ENCODE results near the gene NOX3. TPM values are rescaled to one million over a fixed set of nuclear protein-coding genes. Genes with fewer than 3 reads are reported as not detected.

Gene NOX3
- total RNA-seq, 2 experiments from 2014 or later = not detected

- Mint-ChIP-seq H3K9me3 (no peaks in the 10 kb centered on the region), H3K27ac (peak overlapping the region; percentile 4), H3K36me3 (ENCODE audit: low read depth) (no peaks in the 10 kb centered on the region), H3K4me1 (ENCODE audit: low read depth) (peaks cover 50% of the 10 kb centered on the region), H3K4me3 (no peak overlapping the region), H3K27me3 (no peaks in the 10 kb centered on the region)
- no peaks in the 10 kb centered on the region for H3K27me3 ChIP-seq (ENCODE audit: control insufficient read depth in 1 of 2, insufficient read depth in 2 of 2, low read length in 2 of 2)
- no peak overlapping the region for H3K4me3 ChIP-seq (ENCODE audit: low read length)
- intact Hi-C loops (cut with DNase I, micrococcal nuclease) = no loop called here
- H3K4me1 ChIP-seq (ENCODE audit: insufficient read depth, low read length) = peaks cover 19% of the 10 kb centered on the region
- H3K36me3 ChIP-seq (ENCODE audit: insufficient read depth, low read length) = no peaks in the 10 kb centered on the region
- H3K9me3 ChIP-seq (ENCODE audit: control insufficient read depth in 1 of 2, insufficient read depth in 1 of 2, low read length in 2 of 2) = no peaks in the 10 kb centered on the region
- ChIA-PET POLR2A (no interaction called here), CTCF (no interaction called here)
- DNase-seq (peak in 1 of 14 experiments; percentile 8), ATAC-seq (ENCODE audit: poor library complexity) (no peak)
- no peak overlapping the region for H3K27ac ChIP-seq (ENCODE audit: low read depth in 1 of 2, low read length in 2 of 2)
- TF ChIP-seq, protein P1, sequence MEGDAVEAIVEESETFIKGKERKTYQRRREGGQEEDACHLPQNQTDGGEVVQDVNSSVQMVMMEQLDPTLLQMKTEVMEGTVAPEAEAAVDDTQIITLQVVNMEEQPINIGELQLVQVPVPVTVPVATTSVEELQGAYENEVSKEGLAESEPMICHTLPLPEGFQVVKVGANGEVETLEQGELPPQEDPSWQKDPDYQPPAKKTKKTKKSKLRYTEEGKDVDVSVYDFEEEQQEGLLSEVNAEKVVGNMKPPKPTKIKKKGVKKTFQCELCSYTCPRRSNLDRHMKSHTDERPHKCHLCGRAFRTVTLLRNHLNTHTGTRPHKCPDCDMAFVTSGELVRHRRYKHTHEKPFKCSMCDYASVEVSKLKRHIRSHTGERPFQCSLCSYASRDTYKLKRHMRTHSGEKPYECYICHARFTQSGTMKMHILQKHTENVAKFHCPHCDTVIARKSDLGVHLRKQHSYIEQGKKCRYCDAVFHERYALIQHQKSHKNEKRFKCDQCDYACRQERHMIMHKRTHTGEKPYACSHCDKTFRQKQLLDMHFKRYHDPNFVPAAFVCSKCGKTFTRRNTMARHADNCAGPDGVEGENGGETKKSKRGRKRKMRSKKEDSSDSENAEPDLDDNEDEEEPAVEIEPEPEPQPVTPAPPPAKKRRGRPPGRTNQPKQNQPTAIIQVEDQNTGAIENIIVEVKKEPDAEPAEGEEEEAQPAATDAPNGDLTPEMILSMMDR (IDR thresholded peaks at IDR 0.05) = no peak
Observed at GRCh38 chr6:155420492-155420891, 35.1 kb downstream of the NOX3 start.

DNA sequence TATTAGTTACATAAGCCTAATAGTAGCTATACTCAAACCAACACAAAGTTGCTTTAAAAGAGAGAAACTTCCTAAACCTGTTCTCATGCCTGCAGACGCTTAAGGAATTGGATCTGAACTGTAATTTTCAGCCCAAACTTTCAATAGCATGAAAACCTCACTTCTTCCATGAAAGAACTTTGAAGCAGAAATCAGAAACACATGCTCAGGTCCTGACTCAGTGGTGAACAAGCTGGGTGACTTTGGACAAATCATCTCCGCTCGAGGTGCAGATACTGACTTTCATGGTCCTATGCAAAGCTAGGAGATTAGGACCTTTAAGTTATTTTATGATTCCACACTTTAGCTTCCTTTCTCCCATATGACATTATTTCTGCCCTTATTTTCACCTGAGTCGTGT lies 36.5 kb downstream of the NOX3 start:
- intact Hi-C loops (cut with DNase I, micrococcal nuclease) = no loop called here
- H3K27ac ChIP-seq (ENCODE audit: low read depth in 1 of 2, low read length in 2 of 2) = peak overlapping the region; percentile 53 to 69
- Mint-ChIP-seq H3K4me3 (peak overlapping the region; percentile 75), H3K27ac (peak overlapping the region; percentile 94), H3K4me1 (ENCODE audit: low read depth) (peaks cover 51% of the 10 kb centered on the region), H3K36me3 (ENCODE audit: low read depth) (no peaks in the 10 kb centered on the region), H3K27me3 (no peaks in the 10 kb centered on the region), H3K9me3 (no peaks in the 10 kb centered on the region)
- H3K4me1 ChIP-seq (ENCODE audit: insufficient read depth, low read length) = peaks cover 19% of the 10 kb centered on the region
- no peak for DNase-seq
- ATAC-seq (ENCODE audit: poor library complexity) = no peak
- H3K36me3 ChIP-seq (ENCODE audit: insufficient read depth, low read length) = no peaks in the 10 kb centered on the region
- no peaks in the 10 kb centered on the region for H3K9me3 ChIP-seq (ENCODE audit: control insufficient read depth in 1 of 2, insufficient read depth in 1 of 2, low read length in 2 of 2)
- TF ChIP-seq, protein P1 (IDR thresholded peaks at IDR 0.05) = no peak
- no peaks in the 10 kb centered on the region for H3K27me3 ChIP-seq (ENCODE audit: control insufficient read depth in 1 of 2, insufficient read depth in 2 of 2, low read length in 2 of 2)
- no peak overlapping the region for H3K4me3 ChIP-seq (ENCODE audit: low read length)
- ChIA-PET CTCF (interaction anchor here (0.8 kb wide), 1 partner anchor 9 kb away, joined by 3 read pairs; no protein-coding TSS in a partner anchor), POLR2A (interaction anchor here (0.9 kb wide), 1 partner anchor 1358 kb away, joined by 4 read pairs; the partner anchor contains the start of gene ARID1B)

DNA sequence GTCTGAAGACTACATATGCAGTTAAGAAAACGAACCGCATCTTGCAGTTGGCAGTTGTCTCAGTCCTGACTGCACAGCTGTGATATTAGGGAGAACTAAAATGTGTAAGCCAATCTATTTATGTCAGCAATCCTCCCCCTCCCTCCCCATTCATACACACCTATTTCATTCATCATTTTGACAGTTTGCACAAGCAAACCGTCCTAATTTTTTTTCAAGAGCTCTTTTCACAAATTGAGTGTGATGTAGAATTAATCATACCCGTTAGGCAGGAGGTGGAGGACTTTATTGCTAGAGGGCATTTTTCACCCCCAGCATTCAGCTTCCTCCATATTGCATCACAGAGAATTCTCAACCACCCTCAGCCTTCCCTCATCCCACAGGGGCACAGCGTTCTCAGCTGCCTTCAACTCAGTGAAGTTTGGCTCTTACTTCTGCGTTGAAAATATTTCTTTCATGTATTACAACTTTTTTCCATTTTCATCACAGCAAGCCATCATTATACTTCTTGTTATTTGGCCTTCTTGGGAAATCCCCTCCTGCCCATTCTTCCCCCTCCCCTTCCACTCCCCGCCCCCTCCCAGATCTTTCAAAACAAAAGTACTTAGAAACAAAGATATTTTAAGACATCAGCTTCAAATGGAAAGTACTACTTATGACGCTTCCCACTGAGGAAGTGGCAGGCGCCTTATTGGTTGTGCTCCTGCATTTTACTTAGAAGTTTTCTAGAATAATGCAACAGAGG lies 37.5 kb downstream of the NOX3 start:
- H3K36me3 ChIP-seq (ENCODE audit: insufficient read depth, low read length) = no peaks in the 10 kb centered on the region
- intact Hi-C loops (cut with DNase I, micrococcal nuclease) = loop anchor here in 1 of 2 experiments (1.0 kb wide), 1 partner anchor 91 kb away; no protein-coding TSS in a partner anchor
- no peaks in the 10 kb centered on the region for H3K9me3 Mint-ChIP-seq
- peaks cover 19% of the 10 kb centered on the region for H3K4me1 ChIP-seq (ENCODE audit: insufficient read depth, low read length)
- H3K9me3 ChIP-seq (ENCODE audit: control insufficient read depth in 1 of 2, insufficient read depth in 1 of 2, low read length in 2 of 2) = no peaks in the 10 kb centered on the region
- H3K27me3 ChIP-seq (ENCODE audit: control insufficient read depth in 1 of 2, insufficient read depth in 2 of 2, low read length in 2 of 2) = no peaks in the 10 kb centered on the region
- peaks cover 51% of the 10 kb centered on the region for H3K4me1 Mint-ChIP-seq (ENCODE audit: low read depth)
- no peaks in the 10 kb centered on the region for H3K27me3 Mint-ChIP-seq
- H3K27ac Mint-ChIP-seq = peak overlapping the region; percentile 94
- TF ChIP-seq, protein P1 (IDR thresholded peaks at IDR 0.05) = no peak
- CTCF ChIA-PET = no interaction called here
- ATAC-seq (ENCODE audit: poor library complexity) = peak; percentile 85
- DNase-seq = peak; percentile 28 to 89 (median 47)
- H3K27ac ChIP-seq (ENCODE audit: low read depth in 1 of 2, low read length in 2 of 2) = peak overlapping the region; percentile 69 to 86
- POLR2A ChIA-PET = interaction anchor here (0.6 to 1.6 kb wide), 8 partner anchors 16 to 1359 kb away, joined by 3 to 7 read pairs (median 3); partner anchors contain the start of gene ARID1B
- peak overlapping the region; percentile 40 for H3K4me3 ChIP-seq (ENCODE audit: low read length)
- no peaks in the 10 kb centered on the region for H3K36me3 Mint-ChIP-seq (ENCODE audit: low read depth)
- peak overlapping the region; percentile 75 for H3K4me3 Mint-ChIP-seq

Data from CD4-positive, alpha-beta T cell (primary cell).